HK-2 (cell line): ENCODE results near the gene ATF7.
"Not testable (repeated sequence)": the region's sequence is repeated elsewhere in the genome, so short reads cannot be mapped to it uniquely, and the experiment has no call there.

ENCODE experiments used
- DNase-seq: peaks from one replicate; pipeline ENCODE4 v3.0.0-alpha.2; 2018; ENCODE audit not compliant: unreplicated experiment

Gene ATF7

DNA sequence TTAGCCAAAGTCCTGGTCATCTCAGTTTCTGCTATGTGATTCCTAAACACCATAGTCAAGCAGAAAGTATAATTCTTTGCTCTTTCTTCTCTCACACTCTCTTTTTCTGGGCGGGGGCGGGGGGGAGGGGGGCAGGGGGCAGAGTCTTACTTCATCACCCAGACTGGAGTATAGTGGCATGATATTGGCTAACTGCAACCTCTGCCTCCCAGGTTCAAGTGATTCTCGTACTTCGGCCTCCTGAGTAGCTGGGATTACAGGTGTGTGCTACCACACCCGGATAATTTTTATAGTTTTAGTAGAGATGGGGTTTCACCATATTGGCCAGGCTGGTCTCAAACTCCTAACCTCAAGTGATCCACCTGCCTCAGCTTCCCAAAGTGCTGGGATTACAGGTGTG, 60.8 kb downstream of the ATF7 start:
- not testable (repeated sequence) for DNase-seq

DNA sequence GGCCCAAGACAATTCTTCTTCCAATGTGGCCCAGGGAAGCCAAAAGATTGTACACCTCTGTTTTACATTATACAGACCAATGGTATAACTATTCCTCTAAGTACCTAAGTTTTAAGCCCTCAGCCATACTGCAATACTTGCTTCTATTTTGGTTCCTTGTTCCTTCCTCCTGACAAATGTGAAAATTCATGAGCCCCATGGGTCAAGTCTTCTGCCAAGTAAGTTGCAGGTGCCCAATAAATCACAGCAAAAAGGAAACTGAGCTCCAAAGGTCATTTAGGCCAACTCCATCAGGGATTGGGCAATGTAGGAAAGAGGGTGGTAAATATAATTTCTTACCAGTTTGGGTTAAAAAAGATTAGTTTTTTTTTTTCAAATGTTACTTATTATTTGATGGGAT, 61.2 kb downstream of the ATF7 start:
- no peak for DNase-seq

DNA sequence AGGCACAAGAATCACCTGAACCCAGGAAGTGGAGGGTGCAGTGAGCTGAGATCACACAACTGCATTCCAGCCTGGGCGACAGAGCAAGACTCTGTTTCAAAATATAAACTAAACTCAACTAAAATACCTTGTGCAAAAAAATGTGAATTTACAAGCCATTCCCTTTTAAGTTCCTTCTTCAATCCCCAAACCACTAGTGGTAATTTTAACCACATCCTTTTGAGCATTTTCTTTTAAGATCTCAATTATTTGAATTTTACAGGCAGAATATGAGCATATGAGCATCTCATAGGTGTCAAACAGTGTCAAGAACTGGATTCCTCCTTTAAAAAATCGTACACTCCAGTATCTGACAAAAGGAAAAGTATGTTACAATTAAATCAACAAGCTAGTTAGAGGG, 61.9 kb downstream of the ATF7 start:
- no peak for DNase-seq

DNA sequence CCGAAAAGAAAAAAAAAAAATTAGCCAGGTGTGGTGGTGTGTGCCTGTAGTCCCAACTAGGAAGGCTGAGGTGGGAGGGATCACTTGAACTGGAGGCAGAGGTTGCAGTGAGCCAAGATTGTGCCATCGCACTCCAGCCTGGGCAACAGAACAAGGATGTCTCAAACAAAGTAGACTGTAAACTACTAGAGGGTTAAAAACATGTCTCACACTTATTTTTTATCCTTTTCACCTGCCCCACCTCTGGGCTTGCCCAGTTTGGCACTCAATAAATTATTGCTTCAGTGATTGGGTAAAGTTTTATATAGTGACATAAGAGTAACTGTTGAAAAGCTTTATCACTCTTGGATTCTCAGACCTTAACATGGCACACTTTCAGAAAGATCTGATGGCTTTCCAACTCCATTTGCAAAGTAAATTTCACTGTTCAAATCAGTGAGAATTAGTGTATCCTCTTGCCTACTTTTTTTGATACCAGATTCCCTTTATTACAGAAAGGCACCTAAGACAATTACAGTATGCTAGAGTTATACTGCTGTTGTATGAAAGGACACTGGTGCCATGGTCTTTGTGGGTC, 62.6 kb downstream of the ATF7 start:
- DNase-seq: no peak

DNA sequence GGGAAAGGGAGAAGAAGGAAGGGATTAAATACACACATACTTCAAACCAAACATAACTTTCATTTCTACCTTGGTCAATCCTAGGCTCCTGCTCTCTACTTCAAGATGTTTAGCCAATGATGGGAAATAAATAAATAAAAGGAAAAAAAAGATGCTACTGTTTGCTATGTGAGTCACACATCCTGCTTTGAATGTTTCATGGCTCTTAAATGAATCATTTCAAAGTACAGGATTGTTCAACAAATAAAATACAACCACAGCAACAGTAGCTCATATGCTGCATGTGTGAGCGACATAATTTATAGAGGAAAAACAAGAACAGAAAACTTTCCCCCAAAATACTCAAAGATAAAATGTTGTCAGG, 64.6 kb downstream of the ATF7 start:
- no peak for DNase-seq

DNA sequence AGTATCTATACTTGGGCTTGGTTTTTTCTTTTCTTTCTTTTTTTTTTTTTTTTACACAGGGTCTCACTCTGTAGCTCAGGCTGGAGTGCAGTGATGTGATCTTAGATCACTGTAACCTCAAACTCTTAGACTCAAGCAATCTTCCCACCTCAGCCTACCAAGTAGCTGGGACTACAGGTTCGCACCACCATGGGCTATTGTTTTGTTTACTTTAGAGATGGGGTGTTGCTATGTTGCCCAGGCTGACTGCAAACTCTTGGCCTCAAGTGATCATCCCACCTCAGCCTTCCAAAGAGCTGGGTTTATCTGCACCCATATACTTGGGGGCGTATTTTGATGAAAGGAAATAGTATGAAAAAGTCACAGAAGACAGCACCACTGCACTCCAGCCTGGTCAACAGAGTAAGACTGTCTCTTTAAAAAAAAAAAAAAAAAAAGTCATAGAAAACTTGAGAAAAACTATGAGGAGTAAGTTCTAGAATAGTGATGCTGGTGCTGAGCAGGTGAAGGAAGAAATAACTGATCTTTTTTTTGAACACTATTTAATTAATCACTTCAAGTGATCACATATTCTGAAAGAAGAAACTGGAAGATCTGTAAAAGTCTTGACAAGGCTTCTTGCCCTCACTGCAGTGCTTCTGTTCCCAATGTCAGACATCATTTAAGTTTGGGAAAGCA, 65.1 kb downstream of the ATF7 start:
- DNase-seq: no peak

DNA sequence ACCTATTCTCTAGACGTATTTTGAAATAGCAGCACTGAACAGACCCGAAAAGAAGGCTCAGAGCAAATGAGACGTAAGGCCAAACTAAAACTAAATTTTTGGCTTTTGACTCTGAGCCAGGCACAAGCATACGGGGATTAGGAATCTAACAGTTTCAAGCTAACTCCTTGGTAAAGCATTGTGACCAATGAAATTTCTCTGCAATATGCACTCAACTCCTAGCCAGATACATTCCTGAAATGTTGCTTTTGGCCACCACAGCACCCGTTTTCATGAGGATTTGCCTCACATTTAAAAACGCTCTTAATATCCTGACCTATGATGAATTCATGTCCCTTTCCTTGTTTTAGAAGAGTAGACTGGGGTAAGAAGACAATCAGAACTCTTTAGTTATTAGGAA, 65.8 kb downstream of the ATF7 start:
- DNase-seq: no peak

DNA sequence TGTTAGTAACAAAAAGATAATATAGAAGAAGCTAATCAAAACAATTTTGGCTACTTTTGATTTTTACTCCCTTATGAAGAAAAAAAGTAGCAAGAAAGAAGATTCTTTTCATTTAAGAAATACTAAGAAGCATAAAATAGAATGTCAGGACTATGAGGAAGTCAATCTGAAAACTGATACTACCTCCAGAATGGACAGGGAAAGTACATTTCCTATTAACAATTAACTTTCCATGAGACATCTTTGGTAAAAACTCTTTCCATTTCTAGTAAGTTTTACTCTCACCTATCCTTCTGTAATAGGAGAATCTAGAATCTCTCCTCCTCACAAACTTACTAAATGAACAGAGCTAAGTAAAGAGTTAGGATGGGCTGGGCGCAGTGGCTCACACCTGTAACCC, 67.6 kb downstream of the ATF7 start:
- no peak for DNase-seq

DNA sequence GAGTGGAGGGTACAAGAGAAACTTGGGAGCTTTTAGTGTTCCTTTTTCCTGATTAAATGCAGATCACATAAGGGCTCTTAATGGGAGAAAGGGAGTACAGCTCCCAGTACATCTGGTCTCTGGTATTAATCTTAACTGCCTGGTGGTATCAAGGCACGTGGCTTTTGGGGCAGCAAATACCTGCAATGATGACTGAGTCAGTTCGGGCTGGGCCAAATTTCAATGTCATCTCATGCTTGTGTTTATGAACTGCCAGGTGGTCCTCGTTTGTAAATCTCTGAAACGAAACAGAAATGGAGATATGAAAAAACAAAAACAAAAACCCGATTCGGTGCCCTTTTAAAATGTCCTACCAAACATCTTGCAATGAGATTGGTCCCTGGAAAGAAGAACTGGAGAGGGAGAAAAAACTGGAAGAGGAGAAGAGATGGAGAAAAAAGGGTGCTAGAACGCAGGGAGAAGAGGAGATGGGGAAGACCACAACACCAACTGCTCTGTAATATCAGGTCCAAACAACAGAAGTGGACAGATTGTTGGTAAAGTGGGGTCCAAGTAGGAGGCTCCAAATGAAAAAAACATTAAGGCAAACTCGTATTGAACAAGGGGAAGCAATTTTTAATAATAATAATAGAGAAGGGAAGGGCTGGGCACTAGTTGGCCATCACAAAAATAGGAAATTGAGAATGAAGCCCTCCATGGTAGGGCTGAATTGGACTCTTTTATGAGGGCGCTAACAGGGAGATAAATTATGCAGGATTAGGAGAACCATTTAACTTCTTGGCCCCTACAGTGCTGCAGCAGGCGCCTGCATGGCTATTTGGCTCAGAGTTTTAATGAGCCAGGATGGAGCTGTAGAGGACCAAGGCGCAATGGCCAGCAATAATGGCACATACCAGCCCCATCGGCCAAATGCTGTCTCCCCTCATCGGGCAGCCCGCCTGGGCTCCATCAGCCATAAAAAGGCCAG, 73.5 kb downstream of the ATF7 start:
- DNase-seq: no peak

DNA sequence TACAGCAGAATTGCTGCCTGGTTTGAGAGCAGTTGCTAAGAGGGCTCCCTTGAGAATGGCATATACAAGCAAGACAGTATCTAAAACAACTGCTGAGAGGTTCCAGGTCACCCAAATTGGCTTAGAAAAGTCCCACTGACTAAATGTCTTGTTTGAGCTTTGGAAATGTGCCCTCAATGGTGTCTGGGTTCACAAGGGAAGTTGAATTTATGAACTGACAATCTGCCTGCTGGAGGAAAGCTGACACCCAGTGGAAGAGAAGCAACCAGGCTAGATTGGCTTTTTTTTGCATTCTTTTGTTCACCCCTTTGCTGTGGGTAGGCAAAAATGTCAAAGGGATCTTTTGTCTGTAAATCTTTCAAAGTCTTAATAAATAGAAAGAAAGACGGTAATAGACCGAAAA, 74.3 kb downstream of the ATF7 start:
- DNase-seq: no peak

DNA sequence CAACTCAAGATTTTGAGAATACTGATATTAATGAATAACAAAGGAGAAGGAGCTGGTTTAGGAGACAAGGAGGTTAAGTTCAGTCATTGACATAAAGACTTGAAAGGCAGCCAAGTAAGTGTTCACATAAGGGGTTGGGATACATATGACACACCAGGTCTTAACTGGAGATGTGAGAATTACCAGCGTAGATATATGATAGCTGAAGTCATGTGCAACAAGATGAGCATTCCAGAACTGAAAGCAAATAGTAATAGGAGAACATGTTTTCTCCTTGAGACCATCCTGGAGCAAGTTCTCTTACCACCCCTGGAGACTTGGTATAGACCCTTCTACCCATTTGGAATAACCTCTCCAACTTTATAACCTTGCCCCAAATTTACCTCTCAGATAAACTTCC, 75.6 kb downstream of the ATF7 start:
- DNase-seq: no peak

DNA sequence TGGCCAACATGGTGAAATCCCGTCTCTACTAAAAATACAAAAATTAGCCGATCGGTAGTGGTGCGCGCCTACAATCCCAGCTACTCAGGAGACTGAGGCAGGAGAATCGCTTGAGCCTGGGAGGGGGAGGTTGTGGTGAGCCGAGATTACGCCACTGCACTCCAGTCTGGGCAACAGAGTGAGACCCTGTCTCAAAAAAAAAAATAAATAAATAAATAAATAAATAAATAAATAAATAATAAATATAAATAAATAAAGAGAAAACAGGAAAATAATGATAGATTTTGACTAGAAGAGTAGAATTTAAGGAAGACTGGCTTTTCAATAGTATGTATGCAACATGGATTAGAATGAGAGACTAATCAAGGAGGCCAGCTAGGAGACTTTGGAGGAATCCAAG, 76.1 kb downstream of the ATF7 start:
- not testable (repeated sequence) for DNase-seq

DNA sequence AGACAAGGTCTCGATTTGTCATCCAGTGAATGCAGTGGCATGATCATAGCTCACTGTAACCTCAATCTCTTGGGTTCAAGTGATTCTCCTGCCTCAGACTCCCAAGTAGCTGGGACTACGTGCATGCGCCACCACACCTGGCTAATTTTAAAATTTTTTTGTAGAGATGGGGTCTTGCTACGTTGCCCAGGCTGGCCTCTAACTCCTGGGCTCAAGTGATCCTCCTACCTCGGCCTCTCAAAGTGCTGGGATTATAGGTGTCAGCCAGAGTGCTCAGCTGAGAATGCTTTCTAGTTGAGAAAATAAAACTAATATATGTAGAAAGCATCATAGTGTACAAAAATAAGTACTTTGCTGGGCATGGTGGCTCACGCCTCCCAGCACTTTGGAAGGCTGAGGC, 77.8 kb downstream of the ATF7 start:
- not testable (repeated sequence) for DNase-seq

DNA sequence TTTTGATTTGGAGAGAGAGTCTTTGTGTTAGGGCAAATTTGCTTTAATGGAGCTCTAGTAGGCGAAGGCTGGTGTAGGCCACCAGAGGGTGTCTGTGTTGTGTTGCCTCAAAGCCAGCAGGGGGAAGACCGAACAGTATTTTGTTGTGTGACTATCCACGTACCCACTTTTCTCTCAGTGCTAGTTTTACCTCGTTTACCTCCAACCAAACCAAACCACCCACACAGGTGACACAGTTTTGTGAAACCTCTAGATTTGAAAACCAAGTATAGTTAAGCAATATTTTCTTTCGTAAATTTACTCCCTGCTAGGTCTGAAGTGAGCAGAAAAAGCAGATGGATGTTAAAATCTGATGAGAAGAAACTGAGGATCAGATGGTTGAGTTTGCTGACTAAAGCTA, 82.6 kb downstream of the ATF7 start:
- peak; percentile 31 for DNase-seq

DNA sequence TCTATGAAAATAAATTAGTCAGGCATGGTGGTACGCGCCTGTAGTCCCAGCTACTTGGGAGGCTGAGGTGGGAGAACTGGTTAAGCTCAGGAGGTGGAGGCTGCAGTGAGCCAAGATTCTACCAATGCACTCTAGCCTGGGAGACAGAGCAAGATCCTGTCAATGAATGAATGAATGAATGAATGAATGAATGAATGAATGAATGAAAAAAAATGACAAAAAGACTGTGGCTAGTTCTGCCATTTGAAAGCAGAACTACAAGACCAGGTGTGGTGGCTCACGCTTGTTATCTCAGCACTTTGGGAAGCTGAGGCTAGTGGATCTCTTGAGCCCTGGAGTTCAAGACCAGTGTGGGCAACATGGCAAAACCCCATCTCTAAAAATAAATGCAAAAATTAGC, 86.7 kb downstream of the ATF7 start:
- DNase-seq: no peak

DNA sequence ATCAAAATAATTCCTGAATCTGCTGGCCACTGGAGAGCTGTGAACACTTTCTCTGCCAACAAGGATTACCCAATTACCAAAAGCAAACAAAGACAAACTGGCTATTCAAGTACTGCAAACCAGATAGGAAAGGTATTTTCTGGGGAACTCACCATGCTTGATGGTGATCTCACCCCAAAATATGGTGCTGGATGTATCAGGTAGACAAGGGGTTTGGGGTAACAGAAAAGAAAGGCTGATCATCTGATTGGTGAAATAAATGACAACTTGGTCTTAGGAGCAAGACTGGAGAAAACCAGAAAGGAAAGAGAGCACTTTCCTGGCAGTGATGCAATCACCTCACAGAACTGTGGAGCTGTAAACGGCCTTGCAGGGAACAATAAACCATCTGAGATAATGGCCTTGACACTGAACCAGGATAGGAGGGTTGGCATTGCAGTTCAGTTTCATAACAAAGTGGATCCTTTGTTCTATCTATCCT, 87.9 kb downstream of the ATF7 start:
- no peak for DNase-seq

DNA sequence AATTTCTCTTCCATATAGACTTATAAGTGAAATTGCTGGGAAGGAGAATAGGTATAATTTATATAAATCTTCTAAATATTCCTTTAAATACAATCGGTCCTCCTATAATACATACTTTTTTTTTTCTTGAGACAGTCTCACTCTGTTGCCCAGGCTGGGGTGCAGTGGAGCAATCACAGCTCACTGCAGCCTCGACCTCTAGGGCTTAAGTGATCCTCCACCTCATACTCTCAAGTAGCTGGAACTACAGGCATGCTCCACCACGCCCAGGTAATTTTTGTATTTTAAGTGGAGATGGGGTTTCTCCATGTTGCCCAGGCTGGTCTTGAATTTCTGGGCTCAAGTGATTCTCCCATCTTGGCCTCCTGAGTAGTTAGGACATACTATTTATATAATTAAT, 89.2 kb downstream of the ATF7 start:
- DNase-seq: no peak

DNA sequence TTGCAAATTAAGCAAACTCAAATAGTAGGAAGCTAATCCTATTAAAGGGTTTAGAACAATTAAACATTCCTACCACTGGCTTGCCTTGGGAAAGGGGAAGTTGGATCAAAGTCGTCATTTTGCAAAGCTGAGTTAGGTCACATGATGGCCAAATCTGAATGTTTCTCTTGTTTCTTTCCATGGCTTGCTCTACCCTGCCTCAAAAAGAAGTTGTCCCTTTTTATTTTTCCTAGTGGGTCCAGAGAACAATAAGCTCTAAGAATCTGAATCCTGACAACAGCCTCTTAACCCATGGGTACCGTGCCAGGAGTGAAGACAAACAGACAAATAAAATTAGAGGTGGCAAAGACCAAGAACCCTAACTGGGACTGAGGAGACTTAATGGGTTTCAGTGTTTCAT, 92.7 kb downstream of the ATF7 start:
- no peak for DNase-seq

DNA sequence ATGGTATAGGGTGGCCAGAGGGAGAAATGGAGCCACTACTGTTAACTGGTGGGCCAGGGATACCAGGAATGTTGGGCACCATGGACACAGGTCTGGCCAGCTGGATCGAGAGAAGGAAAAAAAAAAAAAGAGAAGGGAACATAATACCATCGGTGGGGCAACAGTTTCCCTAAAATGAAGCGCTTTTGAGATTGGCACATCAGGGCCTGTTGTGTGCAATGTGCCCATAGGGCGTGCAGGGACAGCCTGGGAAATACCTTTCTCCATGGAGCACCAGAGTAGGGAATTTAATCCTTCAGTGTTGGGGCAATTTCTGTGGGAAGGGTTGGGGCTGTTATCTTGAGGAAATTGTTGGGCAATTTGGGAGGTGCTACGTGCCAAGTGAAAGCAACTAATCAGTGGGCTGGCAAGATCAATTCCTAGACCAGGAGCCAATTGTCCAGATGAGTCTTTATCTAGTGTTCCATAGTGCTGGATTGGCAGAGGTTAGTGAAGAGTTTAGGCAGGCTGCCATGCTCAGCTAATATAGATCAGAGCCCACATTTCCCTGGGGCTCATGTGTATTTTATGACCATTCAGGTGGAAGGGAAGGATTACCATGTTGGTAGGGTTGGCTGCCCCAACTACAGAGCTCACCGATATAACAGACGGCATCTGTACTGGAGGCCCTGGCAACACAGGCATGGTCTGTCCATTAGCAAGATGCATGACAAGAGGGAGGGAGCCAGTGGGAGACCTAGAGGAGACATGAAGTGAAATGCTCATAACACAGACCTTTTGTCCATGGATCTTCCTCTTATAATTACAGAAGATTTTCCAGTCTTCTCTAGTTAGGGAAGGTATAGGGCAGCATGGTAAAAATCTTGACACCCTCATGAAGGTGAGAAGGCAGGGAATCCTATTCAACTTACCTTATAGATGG, 93.4 kb downstream of the ATF7 start:
- no peak for DNase-seq

DNA sequence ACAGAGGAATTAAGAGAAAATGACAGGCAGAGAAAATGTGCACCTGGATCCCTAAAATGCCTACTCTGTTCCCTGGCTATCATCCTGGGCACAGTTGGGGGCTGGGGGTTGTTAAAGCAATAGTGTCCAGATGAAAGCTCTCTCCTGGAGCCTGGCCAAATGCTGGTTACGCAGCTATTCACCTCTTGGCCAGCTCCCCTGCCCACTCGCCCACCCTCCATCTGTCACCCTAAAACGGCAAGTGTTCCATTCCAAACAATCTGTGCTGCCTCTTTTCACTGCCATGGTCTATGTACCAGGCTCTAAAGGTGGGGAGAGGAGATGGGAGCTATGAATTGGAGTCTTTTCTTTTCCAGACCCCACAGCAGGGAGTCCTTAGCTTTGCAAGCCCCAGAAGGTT, 94.2 kb downstream of the ATF7 start:
- no peak for DNase-seq

DNA sequence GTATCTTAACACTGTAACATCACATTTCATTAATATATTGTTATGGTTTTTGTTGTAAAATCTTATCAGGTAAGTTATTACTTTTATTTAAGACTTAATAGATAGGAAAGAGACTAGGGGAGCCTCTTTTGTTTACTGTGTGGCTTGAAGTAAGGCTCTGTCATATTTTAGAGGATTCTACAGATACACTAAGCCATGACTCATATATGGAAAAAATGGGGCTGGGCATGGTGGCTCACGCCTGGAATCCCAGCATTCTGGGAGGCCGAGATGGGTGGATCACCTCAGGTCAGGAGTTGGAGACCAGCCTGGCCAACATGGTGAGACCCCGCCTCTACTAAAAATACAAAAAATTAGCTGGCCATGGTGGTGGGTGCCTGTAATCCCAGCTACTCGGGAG, 95.3 kb downstream of the ATF7 start:
- no peak for DNase-seq

DNA sequence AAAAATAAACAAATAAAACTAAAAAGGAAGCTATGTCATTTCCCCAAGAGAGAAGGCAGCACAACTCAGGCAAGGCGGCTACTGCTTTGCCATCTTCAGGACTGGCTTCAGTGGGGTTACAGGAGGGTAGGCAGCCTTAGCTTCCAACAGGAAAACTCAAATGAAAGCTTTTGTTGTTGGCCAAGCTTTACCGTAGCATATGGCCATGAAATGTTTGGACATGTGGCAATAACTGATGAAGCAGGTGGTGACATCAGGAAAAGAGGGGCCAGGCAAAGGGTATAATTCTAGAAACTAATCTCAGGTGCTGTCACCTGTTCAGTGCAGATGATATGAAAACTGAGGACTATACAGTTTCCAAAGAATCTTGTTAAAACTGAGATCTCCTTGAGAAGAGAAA, 96.1 kb downstream of the ATF7 start:
- DNase-seq: no peak
